ENCODE data around the gene ATP8B3. TPM values are rescaled to one million over a fixed set of nuclear protein-coding genes. Genes with fewer than 3 reads are reported as not detected.

The ATP8B3 gene
- total and polyA plus RNA-seq, 3 experiments from 2014 or later, result 0.97 to 2.4 (median 1.6) TPM

DNA sequence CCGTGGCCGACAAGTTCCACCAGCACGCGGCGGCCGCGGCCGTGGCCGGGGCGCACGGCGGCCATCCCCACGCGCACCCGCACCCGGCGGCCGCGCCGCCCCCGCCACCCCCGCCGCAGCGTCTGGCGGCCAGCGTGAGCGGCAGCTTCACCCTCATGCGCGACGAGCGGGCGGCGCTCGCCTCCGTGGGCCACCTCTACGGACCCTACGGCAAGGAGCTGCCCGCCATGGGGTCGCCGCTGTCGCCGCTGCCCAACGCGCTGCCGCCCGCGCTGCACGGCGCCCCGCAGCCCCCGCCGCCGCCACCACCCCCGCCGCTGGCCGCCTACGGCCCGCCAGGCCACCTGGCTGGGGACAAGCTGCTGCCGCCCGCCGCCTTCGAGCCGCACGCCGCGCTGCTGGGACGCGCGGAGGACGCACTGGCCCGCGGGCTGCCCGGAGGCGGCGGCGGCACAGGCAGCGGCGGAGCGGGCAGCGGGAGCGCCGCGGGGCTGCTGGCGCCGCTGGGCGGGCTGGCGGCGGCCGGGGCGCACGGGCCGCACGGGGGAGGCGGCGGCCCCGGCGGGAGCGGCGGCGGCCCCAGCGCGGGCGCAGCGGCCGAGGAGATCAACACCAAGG lies 57.9 kb downstream of the ATP8B3 start:
- Histone ChIP-seq H3K9me3 (ENCODE audit: low read length) (no peaks in the 10 kb centered on the region), H3K4me1 (ENCODE audit: insufficient read depth, low read length) (peaks cover 14% of the 10 kb centered on the region), H3K27me3 (ENCODE audit: insufficient read depth, low read length, poor library complexity, severe bottlenecking) (peaks cover 62% of the 10 kb centered on the region), H3K36me3 (ENCODE audit: insufficient read depth, low read length) (no peaks in the 10 kb centered on the region), H3K27ac (ENCODE audit: low read depth, low read length) (no peak overlapping the region), H3K4me3 (ENCODE audit: low read length) (no peak overlapping the region)
- no peak overlapping the region for H3K4me3 Mint-ChIP-seq
- H3K27me3 Mint-ChIP-seq, result peaks cover 51 to 53% of the 10 kb centered on the region in 2 donors
- no peak overlapping the region for H3K27ac Mint-ChIP-seq
- no peaks in the 10 kb centered on the region for H3K36me3 Mint-ChIP-seq
- no peak for DNase-seq
- ChIA-PET CTCF (no interaction called here), POLR2A (no interaction called here)
- no peaks in the 10 kb centered on the region for H3K9me3 Mint-ChIP-seq
- peaks cover 8 to 25% (median 10%) of the 10 kb centered on the region in 3 donors for H3K4me1 Mint-ChIP-seq

GRCh38 chr19:1752757-1753728 lies 59.0 kb downstream of the ATP8B3 start, which contains the start of gene ONECUT3:
TSS of gene ONECUT3 (plus strand) at chr19:1753506. CDS start at chr19:1753663, 157 bp downstream.
- no peak within 1 kb of the TSS for H3K27ac ChIP-seq (ENCODE audit: low read depth, low read length)
- no peak within 1 kb of the TSS for H3K4me3 ChIP-seq (ENCODE audit: low read length)
- CTCF ChIA-PET, result no interaction called here
- peaks cover 25% of the 10 kb centered on the region for H3K4me1 ChIP-seq (ENCODE audit: insufficient read depth, low read length)
- H3K9me3 ChIP-seq (ENCODE audit: low read length), result no peaks in the 10 kb centered on the region
- POLR2A ChIA-PET, result no interaction called here
- H3K4me1 Mint-ChIP-seq, result peaks cover 9 to 27% (median 10%) of the 10 kb centered on the region in 3 donors
- no peaks in the 10 kb centered on the region for H3K9me3 Mint-ChIP-seq
- H3K4me3 Mint-ChIP-seq, result no peak within 1 kb of the TSS
- no peak for DNase-seq
- H3K27me3 Mint-ChIP-seq, result peaks cover 43 to 49% of the 10 kb centered on the region in 2 donors
- no peaks in the 10 kb centered on the region for H3K36me3 Mint-ChIP-seq
- no peak within 1 kb of the TSS for H3K27ac Mint-ChIP-seq
- peaks cover 64% of the 10 kb centered on the region for H3K27me3 ChIP-seq (ENCODE audit: insufficient read depth, low read length, poor library complexity, severe bottlenecking)
- H3K36me3 ChIP-seq (ENCODE audit: insufficient read depth, low read length), result no peaks in the 10 kb centered on the region

DNA sequence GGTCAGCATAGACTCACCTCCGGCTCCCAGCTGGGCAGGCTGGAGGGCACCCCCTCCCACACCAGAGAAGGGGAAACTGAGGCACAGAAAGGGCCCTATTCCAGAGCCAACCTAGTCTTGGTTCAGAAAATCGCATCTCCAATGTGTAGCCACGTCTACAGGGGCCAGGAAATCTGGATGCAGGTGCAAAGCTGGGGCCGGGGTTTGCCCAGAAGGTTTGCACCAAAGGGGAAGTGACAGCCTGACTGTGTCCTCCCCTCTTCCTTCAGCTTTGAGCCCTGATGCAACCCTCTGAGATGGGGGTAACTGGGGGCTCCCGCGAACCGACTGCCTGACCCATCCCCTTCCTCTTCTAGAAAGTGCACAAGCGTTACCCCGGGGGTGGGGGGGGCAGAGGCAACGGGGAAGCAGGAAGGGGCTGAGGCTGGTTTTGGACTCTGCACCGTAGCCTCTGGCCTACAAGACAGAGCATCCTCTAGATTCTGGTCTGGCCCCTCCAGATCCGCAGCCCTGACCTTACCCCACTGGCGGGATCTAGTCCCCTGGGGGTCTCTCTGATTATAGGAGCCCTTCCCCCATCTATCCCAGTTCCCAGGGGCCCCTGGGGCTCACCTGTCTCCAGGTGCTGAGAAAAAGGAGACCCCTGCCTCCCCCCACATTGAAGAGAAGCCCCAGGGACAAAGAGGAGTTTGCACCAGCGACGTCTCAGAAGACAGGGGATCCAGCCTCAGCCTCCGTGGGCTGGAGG lies 59.9 kb downstream of the ATP8B3 start:
- no peaks in the 10 kb centered on the region for H3K36me3 Mint-ChIP-seq
- peaks cover 14 to 33% (median 15%) of the 10 kb centered on the region in 3 donors for H3K4me1 Mint-ChIP-seq
- no peaks in the 10 kb centered on the region for H3K36me3 ChIP-seq (ENCODE audit: insufficient read depth, low read length)
- no peak overlapping the region for H3K4me3 ChIP-seq (ENCODE audit: low read length)
- H3K27me3 ChIP-seq (ENCODE audit: insufficient read depth, low read length, poor library complexity, severe bottlenecking), result peaks cover 64% of the 10 kb centered on the region
- no peak overlapping the region for H3K4me3 Mint-ChIP-seq
- no peaks in the 10 kb centered on the region for H3K9me3 Mint-ChIP-seq
- CTCF ChIA-PET, result no interaction called here
- POLR2A ChIA-PET, result no interaction called here
- H3K9me3 ChIP-seq (ENCODE audit: low read length), result no peaks in the 10 kb centered on the region
- H3K4me1 ChIP-seq (ENCODE audit: insufficient read depth, low read length), result peaks cover 31% of the 10 kb centered on the region
- peaks cover 44 to 55% of the 10 kb centered on the region in 2 donors for H3K27me3 Mint-ChIP-seq
- H3K27ac Mint-ChIP-seq, result no peak overlapping the region
- no peak for DNase-seq
- H3K27ac ChIP-seq (ENCODE audit: low read depth, low read length), result no peak overlapping the region

DNA sequence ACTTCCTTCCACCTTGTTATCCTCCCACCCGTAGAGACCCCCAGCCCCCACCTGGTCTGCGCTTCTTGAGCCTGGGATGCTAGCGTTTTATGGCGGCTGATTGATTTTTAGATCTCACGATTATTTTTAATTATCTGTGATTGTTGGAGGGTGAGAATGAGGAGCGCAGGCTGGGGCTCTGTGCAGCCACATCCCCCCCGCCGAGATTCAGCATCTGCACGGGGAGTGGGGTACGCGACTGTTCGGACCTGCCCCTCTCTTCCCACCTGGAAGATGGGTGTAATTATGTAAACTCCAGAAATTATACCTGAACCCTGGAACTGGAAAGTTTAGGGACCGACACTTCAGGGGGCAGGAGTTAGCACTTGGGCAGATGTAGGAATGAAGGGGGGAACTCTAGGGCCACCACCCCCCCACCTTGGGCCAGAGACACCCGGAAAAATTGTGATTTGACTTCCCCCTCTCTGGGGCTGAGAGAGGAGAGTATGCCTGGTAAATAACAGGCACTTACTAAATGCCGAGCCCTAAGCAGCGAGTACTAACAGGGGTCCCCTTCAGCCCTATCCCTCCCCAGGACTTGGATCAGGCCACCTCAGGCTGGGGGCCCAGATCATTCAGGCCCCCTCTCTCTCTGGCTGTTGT lies 60.6 kb downstream of the ATP8B3 start:
- H3K4me1 ChIP-seq (ENCODE audit: insufficient read depth, low read length), result peaks cover 31% of the 10 kb centered on the region
- no peaks in the 10 kb centered on the region for H3K9me3 ChIP-seq (ENCODE audit: low read length)

DNA sequence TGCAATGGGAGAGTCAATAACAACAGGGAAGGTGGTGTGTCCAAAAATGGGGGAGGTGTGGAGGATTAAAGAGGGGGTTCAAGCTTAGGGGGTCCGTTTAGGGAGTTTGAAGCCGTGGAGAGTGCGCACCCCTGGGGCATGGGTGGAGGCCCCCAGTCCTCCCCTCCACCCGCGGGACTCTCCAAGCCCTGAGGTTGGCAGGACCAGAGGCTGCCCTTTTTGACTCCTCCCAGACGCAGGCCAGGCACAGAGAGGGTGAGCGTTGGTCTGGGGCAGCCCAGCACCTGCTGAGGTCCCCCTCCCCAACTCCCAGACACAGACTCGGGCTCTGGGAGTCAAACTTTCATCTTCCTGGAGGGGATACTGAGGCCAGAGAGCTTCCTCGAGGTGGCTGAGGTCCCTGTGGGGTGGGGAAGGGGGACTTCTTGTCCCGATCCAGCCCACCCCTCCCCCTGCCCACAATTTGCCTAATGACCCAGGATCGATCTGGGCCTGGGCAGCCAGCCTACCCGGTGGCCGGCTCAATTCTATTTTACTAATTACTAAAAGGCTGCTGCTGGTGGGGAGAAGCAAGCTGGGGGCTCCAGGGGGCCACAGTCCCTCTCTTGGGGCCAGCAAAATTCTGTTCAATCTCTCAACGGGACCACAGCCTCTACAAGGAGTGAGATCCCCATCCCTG lies 61.6 kb downstream of the ATP8B3 start:
- H3K4me1 Mint-ChIP-seq, result peaks cover 11 to 22% (median 11%) of the 10 kb centered on the region in 3 donors
- no peaks in the 10 kb centered on the region for H3K36me3 Mint-ChIP-seq
- Histone ChIP-seq H3K36me3 (ENCODE audit: insufficient read depth, low read length) (no peaks in the 10 kb centered on the region), H3K4me3 (ENCODE audit: low read length) (no peak overlapping the region), H3K27me3 (ENCODE audit: insufficient read depth, low read length, poor library complexity, severe bottlenecking) (peaks cover 62% of the 10 kb centered on the region), H3K9me3 (ENCODE audit: low read length) (no peaks in the 10 kb centered on the region), H3K27ac (ENCODE audit: low read depth, low read length) (no peak overlapping the region), H3K4me1 (ENCODE audit: insufficient read depth, low read length) (peaks cover 31% of the 10 kb centered on the region)
- POLR2A ChIA-PET, result interaction anchor here (0.6 kb wide), 1 partner anchor 195 kb away, joined by 9 read pairs; no protein-coding TSS in a partner anchor
- no peak for DNase-seq
- H3K4me3 Mint-ChIP-seq, result peak overlapping the region in 6 of 7 donors; percentile 47 to 86 (median 68)
- CTCF ChIA-PET, result no interaction called here
- H3K9me3 Mint-ChIP-seq, result no peaks in the 10 kb centered on the region
- H3K27me3 Mint-ChIP-seq, result peaks cover 36 to 50% of the 10 kb centered on the region in 2 donors
- H3K27ac Mint-ChIP-seq, result no peak overlapping the region

More for the DNA sequence above, 60.6 kb downstream of the ATP8B3 start:
- no peak overlapping the region for H3K27ac ChIP-seq (ENCODE audit: low read depth, low read length)
- no peaks in the 10 kb centered on the region for H3K9me3 Mint-ChIP-seq
- peaks cover 41 to 55% of the 10 kb centered on the region in 2 donors for H3K27me3 Mint-ChIP-seq
- H3K4me3 ChIP-seq (ENCODE audit: low read length), result no peak overlapping the region
- H3K4me1 Mint-ChIP-seq, result peaks cover 11 to 27% (median 12%) of the 10 kb centered on the region in 3 donors
- peak overlapping the region in 2 of 7 donors; percentile 27 to 35 for H3K4me3 Mint-ChIP-seq
- DNase-seq, result no peak
- ChIA-PET POLR2A (no interaction called here), CTCF (no interaction called here)
- no peaks in the 10 kb centered on the region for H3K36me3 Mint-ChIP-seq
- H3K27me3 ChIP-seq (ENCODE audit: insufficient read depth, low read length, poor library complexity, severe bottlenecking), result peaks cover 65% of the 10 kb centered on the region
- H3K27ac Mint-ChIP-seq, result no peak overlapping the region
- H3K36me3 ChIP-seq (ENCODE audit: insufficient read depth, low read length), result no peaks in the 10 kb centered on the region

- Mint-ChIP-seq H3K9me3 (no peaks in the 10 kb centered on the region), H3K4me1 (peaks cover 11 to 20% (median 11%) of the 10 kb centered on the region in 3 donors), H3K36me3 (no peaks in the 10 kb centered on the region), H3K27me3 (peaks cover 33 to 53% of the 10 kb centered on the region in 2 donors), H3K4me3 (peak overlapping the region in 6 of 7 donors; percentile 47 to 86 (median 68)), H3K27ac (no peak overlapping the region)
- DNase-seq, result no peak
- Histone ChIP-seq H3K27ac (ENCODE audit: low read depth, low read length) (peak overlapping the region; percentile 74), H3K27me3 (ENCODE audit: insufficient read depth, low read length, poor library complexity, severe bottlenecking) (peaks cover 70% of the 10 kb centered on the region), H3K36me3 (ENCODE audit: insufficient read depth, low read length) (no peaks in the 10 kb centered on the region), H3K9me3 (ENCODE audit: low read length) (no peaks in the 10 kb centered on the region), H3K4me1 (ENCODE audit: insufficient read depth, low read length) (peaks cover 31% of the 10 kb centered on the region), H3K4me3 (ENCODE audit: low read length) (no peak overlapping the region)
- CTCF ChIA-PET, result no interaction called here
- POLR2A ChIA-PET, result no interaction called here
Measured at GRCh38 chr19:1749373-1750342, 62.4 kb downstream of the ATP8B3 start.

All from CD8-positive, alpha-beta memory T cell (primary cell).